Stimulated activated CD4-positive, alpha-beta T cell treated with anti-CD3 and anti-CD28 coated beads, Interleukin-12 subunit alpha, Interleukin-12 subunit beta, amount 100 ng/mL, for 4 hours (primary cell): ENCODE measurements around the gene AMPD2.
"Not testable (repeated sequence)": the region's sequence is repeated elsewhere in the genome, so short reads cannot be mapped to it uniquely, and the experiment has no call there.

Experiments used
- DNase-seq: peaks from one replicate; pipeline ENCODE4 v3.0.0-alpha.2; 2020

AMPD2 gene

DNA sequence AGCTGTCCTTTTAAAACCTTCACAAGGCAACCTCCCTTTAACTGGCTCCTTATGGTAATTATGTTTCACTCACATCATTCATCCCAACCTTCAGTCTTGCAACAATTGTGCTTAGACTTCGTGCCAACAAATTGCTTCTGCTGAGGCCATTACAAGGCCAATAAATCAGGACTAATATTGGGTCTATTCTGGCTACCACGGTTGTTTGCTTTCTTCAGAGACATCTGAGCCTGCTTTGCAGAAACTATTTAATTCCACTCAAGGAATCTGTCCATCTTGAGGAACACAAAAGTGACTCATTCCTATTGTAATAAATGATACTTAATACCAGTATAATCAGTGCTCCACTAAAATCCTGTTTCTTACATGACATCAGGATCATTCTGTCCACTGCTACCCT is 33.7 kb downstream of the AMPD2 start:
- DNase-seq = no peak

DNA sequence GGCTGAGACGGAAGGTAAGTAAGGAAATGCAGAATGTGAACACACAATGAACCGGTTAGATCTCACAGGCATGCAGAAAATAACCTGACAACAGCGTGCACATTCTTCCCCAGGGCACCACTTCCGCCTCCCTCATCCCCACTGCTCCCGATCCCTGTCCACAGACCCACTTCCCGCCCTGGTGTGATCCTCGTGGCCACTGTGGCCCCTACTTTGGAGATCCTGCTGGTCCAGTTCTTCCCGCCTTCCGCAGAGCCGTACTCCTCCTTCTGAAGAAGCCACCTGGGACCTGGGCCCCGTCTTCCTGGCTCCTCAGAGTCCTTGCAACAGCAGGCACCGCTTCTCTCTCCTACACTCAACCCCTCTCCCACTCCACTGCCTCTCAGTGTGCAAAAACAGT is 34.9 kb downstream of the AMPD2 start:
- DNase-seq = no peak

DNA sequence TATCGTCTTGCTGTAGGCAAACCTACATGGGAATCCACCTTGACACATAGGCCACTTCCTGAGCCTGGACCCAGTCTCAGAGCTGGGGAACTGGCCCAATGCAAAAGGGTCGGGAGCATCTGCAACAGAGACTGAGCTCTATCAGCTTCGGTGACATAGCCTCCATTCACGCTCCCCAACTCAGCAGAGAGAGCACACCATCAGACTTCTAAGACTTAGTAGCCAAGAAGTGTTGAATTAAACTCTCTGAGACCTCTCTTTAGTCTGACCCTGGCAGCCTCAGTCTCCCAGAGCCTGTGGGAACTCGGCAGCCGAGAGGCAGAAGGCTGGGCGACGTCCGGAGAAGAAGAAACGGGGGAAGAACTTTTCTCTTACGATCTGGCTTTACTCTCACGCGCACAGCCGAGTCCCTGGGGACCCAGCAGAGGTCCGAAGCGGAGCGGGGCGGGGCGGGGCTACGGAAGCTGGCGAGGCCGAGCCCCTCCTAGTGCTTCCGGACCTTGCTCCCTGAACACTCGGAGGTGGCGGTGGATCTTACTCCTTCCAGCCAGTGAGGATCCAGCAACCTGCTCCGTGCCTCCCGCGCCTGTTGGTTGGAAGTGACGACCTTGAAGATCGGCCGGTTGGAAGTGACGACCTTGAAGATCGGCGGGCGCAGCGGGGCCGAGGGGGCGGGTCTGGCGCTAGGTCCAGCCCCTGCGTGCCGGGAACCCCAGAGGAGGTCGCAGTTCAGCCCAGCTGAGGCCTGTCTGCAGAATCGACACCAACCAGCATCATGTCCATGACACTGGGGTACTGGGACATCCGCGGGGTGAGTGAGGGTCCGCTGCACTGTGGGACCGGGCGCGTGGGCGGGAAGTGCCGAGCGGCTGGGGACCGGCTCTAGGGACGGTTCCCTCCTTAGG is 36.2 kb downstream of the AMPD2 start, which contains the start of gene GSTM4:
TSS of gene GSTM4 (plus strand) at position 485 of the 905 bp plus-strand sequence. CDS start at position 776, 291 bp downstream.
- peak; percentile 69 for DNase-seq

DNA sequence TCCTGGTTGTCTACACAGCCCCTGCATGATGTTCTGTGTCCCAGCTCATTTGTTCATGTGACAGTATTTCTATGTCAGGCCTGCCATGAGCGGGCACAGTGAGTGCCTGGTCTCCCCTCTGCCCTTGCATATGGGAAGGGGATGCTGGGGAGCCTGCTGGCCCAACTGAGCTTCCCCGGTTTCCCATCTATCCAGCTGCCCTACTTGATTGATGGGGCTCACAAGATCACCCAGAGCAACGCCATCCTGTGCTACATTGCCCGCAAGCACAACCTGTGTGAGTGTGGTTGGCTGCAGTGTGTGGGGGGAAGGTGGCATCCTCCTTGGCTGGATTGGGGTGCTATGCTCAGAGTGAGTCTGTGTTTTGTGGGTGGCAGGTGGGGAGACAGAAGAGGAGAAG is 37.8 kb downstream of the AMPD2 start:
- no peak for DNase-seq

DNA sequence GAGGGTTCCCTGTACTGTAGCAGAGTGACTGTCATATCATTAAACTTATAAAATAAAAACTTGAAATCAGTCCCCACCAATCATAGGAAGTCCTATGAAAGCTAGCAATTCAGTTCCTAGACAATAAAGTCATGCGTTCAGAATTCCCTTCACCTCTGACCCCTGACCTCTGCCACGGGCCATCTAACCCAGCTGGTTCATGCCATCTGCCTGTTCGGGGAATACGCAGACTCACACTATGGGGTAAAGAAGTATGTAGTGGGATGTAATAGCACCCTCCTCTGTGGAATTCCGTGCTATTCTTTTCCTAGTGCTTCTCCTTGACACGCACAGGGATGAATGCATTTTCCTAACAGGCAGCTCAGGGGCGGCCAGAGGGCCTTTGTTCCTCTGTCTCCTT is 38.3 kb downstream of the AMPD2 start:
- DNase-seq = no peak

DNA sequence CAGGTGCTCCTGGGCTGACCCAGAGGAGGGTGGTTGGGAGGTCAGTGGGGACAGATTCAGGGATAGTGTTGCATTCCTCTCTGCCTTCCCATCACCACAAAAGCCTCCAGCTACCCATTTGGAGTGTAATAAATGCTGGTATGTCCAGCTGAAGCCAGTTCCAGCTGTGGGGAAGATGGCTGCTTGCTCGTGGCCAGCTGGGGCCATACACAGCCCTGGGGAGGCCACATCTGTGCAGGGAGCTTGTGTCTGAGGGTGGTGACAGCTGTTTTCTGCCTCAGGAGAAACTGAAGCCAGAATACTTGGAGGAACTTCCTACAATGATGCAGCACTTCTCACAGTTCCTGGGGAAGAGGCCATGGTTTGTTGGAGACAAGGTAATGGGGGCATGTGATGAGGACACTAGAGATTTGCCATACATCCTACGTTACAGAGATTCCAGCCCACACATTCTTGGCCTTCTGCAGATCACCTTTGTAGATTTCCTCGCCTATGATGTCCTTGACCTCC is 39.0 kb downstream of the AMPD2 start:
- DNase-seq = no peak

DNA sequence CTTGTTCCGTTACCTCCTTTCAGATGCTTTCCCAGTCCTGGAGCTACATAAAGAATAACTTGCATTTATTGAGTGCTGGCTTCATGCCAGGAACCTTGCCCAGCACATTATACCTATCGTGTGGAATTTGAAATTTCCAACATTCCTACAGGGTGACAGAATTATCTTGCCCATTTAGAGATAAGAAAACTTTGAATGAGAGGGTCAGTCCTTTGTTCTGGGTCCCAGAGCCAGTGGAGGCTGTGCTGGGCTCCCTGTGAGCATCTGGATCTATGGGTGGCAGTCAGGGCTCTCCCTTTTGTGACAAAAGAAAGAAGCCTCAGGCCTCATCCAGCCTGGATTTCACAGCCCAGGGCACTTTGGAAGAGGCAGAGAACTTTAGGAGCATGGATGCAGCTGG is 39.5 kb downstream of the AMPD2 start:
- DNase-seq = no peak

DNA sequence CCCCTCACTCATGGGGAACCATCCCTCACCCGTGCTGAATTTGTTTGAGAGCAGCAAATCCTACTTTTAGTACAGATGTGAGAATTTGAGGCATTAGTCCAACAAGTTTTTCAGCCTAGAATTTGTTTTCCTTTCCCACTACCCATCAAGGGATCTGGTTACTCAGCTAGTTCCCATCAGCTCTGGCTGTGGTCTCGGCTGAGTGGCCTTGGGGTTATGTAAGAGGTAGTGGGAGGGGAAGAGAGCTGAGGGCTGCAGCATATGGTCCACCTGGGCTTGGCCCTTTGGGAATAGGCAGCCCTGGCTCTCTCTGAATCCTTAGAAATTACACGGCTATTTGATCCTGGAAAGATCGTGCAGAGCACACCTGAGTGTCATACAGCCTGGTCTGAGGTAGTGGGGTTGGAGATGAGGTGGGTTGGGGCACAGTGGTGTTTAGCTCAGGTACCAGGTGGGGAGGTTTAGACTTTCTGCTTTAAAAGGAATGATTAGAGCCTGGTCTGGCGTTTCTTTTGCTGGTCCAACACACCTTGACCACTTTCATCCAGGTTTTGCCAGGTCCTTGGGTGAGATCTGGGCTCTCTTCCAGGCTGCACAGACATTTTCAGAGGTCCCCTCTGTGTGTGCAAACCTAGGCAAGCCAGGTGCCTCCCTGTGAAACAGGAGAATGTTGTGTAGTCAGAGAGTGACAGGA is 40.5 kb downstream of the AMPD2 start:
- no peak for DNase-seq

DNA sequence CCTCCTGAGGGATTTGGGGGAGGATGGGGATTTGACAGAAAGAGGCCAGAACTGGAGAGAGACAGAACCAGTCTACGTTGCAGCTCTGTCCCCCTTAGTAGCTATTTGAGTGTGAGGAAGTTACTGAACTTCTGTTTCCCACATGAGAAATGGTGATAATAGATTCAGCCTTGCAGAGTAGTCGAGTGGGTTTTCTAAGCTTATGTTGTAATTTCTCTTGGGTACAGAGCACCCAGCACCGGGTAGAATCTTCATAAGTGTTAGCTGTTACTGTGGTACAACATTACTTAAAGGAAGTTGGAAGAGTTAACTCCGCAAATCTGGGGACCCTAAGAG is 41.0 kb downstream of the AMPD2 start:
- not testable (repeated sequence) for DNase-seq

DNA sequence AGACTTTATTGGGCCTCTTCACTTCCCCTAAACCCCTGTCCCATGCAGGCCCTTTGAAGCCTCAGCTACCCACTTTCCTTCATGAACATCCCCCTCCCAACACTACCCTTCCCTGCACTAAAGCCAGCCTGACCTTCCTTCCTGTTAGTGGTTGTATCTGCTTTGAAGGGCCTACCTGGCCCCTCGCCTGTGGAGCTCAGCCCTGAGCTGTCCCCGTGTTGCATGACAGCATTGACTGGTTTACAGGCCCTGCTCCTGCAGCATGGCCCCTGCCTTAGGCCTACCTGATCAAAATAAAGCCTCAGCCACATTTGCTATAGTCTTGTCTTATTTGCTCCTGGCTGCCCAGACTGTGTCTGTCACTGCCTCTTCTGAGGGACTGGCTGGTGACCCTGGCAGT is 41.8 kb downstream of the AMPD2 start:
- DNase-seq = no peak

DNA sequence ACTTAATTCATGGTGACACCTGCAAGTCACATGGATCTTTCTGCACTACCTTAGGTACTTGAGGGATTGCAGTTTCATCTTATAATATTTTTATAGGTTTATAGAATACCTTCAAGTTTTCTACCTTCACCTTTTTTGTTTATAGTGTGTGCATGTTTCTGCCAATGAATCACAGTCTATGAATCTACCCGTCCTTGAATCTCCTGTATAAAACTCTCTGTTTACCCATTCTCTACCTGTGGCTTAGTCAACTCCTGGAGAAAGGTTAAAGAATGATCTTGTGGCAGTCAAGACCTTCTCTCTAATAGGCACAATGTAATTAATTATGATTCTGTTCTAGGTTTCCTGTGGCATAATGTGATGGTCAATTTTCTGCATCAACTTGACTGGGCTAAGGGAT is 45.0 kb downstream of the AMPD2 start:
- no peak for DNase-seq

DNA sequence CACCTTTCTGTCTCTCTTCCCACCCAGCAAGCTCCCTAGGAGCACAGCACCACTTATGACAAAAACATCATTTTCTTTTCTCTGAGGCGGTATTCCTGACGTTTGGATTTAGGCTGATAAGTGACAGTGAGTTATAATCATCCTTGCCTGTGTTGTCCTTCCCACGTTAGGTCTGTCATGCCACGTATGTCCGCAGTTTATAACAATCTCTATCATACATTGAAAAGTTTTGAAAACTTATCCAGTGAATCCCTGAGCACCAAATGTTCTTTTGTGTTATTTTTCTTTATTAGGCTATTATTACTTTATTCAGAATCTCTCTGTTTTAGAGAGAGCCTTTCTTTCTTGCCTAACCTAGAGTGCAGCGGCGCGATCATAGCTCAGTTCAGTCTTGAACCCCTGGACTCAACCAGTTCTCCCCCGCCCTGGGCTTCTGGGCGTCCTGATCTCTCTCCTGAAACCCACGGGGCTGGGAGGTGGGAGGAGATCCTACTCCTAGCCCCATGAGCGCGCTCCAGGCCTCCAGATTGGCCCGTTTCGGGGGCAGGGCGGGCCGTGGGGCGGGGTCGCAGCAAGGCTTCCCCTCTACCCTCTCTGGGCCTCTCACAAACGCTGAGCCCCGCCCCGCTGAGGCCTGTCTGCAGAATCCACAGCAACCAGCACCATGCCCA is 48.0 kb downstream of the AMPD2 start, which contains the start of gene GSTM2:
TSS of gene GSTM2 (plus strand) at position 606 of the 671 bp plus-strand sequence. CDS start at position 665, 59 bp downstream.
- DNase-seq = peak; percentile 77

DNA sequence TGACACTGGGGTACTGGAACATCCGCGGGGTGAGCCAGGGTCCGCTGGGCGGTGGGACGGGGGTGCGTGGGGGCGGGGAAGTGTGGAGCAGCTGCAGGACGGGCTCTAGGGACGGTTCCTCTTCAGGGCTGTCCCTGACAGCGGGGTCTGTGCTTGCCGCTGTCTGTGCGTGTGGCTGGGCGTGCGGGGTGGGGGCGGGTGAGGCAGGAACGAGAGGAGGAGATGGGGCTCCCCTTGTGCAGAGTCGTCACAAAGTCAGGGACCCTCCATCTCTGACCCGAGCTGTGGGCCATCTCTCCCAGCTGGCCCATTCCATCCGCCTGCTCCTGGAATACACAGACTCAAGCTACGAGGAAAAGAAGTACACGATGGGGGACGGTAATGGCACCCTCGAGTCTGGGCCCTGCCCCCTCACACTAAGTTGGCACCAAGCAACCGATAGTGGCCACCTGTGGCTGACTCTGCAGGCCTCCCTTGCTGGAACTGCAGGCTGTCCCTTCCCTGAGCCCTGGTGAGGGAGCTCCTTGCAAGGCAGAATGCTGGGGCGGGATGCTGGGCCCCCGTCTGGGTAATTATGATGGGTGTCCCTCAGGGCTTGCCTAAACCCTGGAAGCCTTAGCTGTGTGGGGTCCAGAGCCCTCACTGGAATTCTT is 48.6 kb downstream of the AMPD2 start:
- no peak for DNase-seq

DNA sequence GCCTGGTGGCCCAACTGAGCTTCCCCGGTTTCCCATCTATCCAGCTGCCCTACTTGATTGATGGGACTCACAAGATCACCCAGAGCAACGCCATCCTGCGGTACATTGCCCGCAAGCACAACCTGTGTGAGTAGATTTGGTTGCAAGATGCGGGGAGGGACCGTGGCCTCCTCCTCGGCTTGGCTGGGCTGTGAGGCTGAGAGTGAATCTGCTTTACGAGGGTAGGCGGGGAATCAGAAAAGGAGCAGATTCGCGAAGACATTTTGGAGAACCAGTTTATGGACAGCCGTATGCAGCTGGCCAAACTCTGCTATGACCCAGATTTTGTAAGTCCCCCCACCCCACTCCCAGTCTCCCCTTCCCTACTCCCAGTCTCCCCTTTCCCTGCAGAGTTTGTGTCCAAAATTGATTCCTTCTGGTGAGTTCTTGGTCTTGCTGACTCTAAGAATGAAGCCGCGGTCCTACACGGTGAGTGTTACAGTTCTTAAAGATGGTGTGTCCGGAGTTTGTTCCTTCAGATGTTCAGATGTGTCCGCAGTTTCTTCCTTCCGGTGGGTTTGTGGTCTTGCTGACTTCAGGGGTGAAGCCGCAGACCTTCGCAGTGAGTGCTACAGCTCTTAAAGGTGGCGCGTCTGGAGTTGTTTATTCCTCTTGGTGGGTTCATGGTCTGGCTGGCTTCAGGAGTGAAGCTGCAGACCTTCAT is 49.8 kb downstream of the AMPD2 start:
- DNase-seq = no peak

DNA sequence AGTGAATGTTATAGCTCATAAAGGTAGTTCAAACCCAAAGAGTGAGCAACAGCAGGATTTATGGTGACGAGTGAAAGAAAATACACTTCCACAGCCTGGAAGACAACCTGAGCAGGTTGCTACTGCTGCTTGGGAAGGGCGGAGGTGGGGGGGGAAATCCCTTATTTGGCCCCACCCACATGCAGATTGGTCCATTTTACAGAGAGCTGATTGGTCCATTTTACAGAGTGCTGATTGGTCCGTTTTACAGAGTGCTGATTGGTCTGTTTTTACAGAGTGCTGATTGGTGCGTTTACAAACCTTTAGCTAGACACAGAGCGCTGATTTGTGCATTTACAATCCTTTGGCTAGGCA is 50.3 kb downstream of the AMPD2 start:
- not testable (repeated sequence) for DNase-seq

DNA sequence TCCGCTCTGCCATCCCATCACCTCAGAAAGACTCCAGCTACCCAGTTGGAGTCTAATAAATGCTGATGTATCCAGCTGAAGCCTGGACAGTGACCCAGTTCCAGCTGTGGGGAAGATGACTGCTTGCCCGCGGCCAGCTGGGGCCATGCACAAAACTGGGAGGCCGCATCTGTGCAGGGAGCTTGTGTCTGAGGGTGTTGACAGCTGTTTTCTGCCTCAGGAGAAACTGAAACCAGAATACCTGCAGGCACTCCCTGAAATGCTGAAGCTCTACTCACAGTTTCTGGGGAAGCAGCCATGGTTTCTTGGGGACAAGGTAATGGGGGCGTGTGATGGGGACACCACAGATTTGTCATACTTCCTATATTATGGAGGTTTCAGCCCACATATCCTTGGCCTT is 51.4 kb downstream of the AMPD2 start:
- no peak for DNase-seq

DNA sequence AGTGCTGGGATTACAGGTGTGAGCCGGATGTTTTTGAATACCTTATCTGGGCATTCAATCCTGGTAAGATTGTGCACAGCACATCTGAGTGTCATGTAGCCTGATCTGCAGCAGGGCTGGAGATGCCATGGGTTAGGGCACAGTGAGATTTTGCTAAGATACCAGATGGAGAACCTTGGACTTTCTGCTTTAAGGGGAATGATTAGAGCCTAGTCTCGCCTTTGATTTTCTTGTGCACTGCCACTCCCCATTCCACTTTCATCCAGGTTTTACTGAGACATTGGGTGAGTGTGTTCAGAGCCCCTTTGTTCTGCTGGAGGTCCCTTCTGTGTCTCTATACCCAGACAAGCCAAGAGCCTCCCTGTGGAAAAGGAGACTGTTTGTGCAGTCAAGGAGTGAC is 54.2 kb downstream of the AMPD2 start:
- not testable (repeated sequence) for DNase-seq

DNA sequence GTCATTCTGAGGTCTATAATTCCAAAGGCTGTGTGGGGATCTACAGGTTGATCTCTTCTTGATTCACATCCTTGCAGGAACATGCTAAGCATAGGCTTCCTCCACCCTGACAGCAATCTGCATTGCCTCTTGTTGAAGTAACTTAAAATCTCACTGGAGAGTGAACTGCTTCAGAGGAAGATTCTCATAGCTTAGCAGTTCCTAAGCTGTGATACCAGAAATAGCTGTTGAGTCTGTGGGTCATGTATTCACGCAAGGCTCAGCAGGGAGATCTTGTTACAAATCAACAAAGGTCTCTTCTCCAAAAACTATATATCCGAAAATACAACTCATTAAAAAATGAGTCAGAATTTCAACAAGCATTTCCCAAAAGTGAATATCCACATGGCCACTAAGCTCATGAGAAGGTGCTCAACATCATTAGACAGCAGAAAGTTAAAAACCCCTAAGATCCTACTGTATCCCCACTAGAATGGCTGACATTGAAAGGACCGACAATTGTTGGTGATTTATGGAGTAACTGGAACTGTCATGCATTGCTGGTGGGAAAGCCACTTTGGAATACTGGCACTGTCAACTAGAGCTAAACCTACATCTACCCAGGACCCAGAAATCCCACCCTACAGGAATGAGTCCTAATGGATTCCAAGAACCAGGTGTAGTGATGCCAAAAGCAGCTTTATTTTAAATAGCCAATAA is 57.2 kb downstream of the AMPD2 start:
- DNase-seq = not testable (repeated sequence)

DNA sequence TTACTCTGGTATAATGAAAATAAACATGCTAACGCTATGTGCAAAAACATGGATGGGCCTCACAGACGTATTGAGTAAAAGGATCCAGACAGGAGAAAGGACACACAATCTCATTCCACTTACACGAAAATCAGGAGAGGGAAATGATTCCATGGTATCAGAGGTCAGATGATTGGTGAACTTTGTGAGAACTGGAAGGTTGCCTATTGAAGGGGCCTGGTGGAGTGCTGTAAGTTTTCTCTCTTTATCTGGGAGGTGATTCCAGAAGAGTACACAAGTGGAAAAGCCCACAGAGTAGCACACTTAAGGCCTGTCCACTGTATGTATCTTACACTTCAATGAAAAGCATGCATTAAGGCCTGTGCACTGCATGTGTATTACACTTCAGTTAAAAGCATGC is 57.8 kb downstream of the AMPD2 start:
- no peak for DNase-seq

DNA sequence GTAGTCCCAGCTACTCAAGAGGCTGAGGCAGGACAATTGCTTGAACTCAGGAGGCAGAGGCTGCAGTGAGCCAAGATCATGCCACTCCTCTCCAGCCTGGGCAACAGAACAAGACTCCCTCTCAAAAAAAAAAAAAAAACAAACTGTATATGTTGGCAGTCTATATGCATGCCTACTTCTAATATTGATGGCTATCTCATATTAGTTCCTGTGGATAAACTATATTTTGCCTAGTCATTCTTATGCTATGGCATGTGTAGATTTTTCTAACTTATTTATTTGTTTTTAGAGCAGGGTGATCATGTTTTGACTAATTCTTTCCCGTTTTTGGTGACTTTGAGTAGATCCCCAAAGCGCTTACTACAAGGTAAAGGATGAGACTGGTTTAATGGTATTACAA is 59.0 kb downstream of the AMPD2 start:
- DNase-seq = not testable (repeated sequence)
